ENCODE measurements around the gene SPOCD1.

DNA sequence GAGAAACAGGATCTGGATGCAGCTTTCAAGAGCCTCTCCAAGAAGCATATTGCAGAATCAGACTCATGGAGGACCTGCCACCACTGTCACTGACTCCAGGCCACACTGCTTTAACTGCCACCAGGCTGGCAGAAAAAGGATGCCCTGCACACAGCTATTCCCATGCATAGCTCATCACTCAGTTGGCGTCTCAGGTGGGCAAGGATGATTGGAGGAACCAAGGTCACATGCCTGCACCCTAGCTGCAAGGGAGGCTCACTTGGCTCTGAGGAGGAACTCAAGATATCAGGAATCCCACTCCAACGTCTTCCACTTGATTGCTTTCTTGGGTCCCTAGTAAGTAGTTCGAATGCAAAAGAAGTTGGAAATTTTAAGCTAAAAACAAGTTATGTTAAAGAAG, 19.6 kb upstream of the SPOCD1 start:
- TF ChIP-seq POLR2A (IDR thresholded peaks at IDR 0.05) (no peak), CTCF (IDR thresholded peaks at IDR 0.05) (no peak)
